CD14-positive monocyte (primary cell): ENCODE measurements around the gene TRAPPC11. TPM values are rescaled to one million over a fixed set of nuclear protein-coding genes. Genes with fewer than 3 reads are reported as not detected.

Source experiments
- DNase-seq, 3 donors: peaks; one replicate each; pipeline ENCODE4 v3.0.0-alpha.2; 2011 to 2022
- H2AFZ ChIP-seq: 2 replicates; pipeline ENCODE4 v1.6.0; 2012; ENCODE audit warnings: mild to moderate bottlenecking, low read depth, low read length, inconsistent platforms; ENCODE audit not compliant: insufficient read depth, poor library complexity, severe bottlenecking
- H3K27ac ChIP-seq, 2 donors: 1 replicate in 1 of 2; 2 replicates in 1 of 2; pipeline ENCODE4 v1.5.1; 2012 to 2013; ENCODE audit warnings: low read length in 2 of 2, control low read depth in 1 of 2, inconsistent platforms in 1 of 2, low read depth in 1 of 2, mild to moderate bottlenecking in 1 of 2
- H3K27me3 ChIP-seq, 2 donors: one replicate each; pipeline versions ENCODE4 v1.6.0 to v1.6.1; 2011 to 2013; ENCODE audit warnings: low read length in 2 of 2; ENCODE audit not compliant: control insufficient read depth in 2 of 2, insufficient read depth in 2 of 2
- H3K36me3 ChIP-seq, 2 donors: replicated peaks in 1 of 2; 1 replicate in 1 of 2; 2 replicates in 1 of 2; pipeline versions ENCODE4 v1.5.1 to v1.6.1; 2012 to 2013; ENCODE audit warnings: low read length in 2 of 2, control low read depth in 1 of 2, inconsistent platforms in 1 of 2, mild to moderate bottlenecking in 1 of 2; ENCODE audit not compliant: insufficient read depth in 2 of 2, control insufficient read depth in 1 of 2
- H3K4me1 ChIP-seq, 2 donors: 1 replicate in 1 of 2; 2 replicates in 1 of 2; pipeline versions ENCODE4 v1.5.1 to v1.6.1; 2012 to 2013; ENCODE audit warnings: low read length in 2 of 2, control low read depth in 1 of 2, inconsistent platforms in 1 of 2, mild to moderate bottlenecking in 1 of 2, moderate library complexity in 1 of 2; ENCODE audit not compliant: insufficient read depth in 2 of 2, control insufficient read depth in 1 of 2
- H3K4me2 ChIP-seq: replicated peaks from 2 replicates; pipeline ENCODE3; 2012; ENCODE audit warnings: low read length, moderate library complexity, mild to moderate bottlenecking; ENCODE audit not compliant: poor library complexity, severe bottlenecking; ENCODE audit errors: extremely low read depth
- H3K4me3 ChIP-seq, 3 experiments: fragments of 200-600 bp in 1 of 3; sonication (generic) in 1 of 3; replicated peaks in 1 of 3; 1 replicate in 2 of 3; 2 replicates in 1 of 3; pipeline ENCODE4 v1.5.1; 2011 to 2013; ENCODE audit warnings: low read length in 3 of 3, mild to moderate bottlenecking in 3 of 3, control low read depth in 2 of 3, low read depth in 2 of 3, inconsistent platforms in 1 of 3, moderate library complexity in 1 of 3
- H3K79me2 ChIP-seq: 2 replicates; pipeline ENCODE4 v1.6.0; 2012; ENCODE audit warnings: mild to moderate bottlenecking, control low read depth, inconsistent platforms, low read length, moderate library complexity; ENCODE audit not compliant: insufficient read depth
- H3K9ac ChIP-seq: 2 replicates; pipeline ENCODE4 v1.6.0; 2017; ENCODE audit warnings: low read length, mild to moderate bottlenecking; ENCODE audit not compliant: insufficient read depth, poor library complexity, severe bottlenecking
- H3K9me3 ChIP-seq, 2 donors: replicated peaks in 1 of 2; 1 replicate in 1 of 2; 2 replicates in 1 of 2; pipeline versions ENCODE4 v1.5.1 to v1.6.1; 2012 to 2013; ENCODE audit warnings: low read length in 2 of 2, control low read depth in 1 of 2; ENCODE audit not compliant: control insufficient read depth in 1 of 2, insufficient read depth in 1 of 2
- H4K20me1 ChIP-seq: 2 replicates; pipeline ENCODE4 v1.6.0; 2012; ENCODE audit warnings: mild to moderate bottlenecking, low read length, control low read depth, moderate library complexity; ENCODE audit not compliant: insufficient read depth
- H3K27ac Mint-ChIP-seq, 7 donors: one replicate each; pipeline ENCODE4 v1.8.0; 2020; ENCODE audit warnings: mild to moderate bottlenecking in 7 of 7, mixed read lengths in 7 of 7, moderate library complexity in 6 of 7, inconsistent platforms in 2 of 7
- H3K27me3 Mint-ChIP-seq, 3 donors: one replicate each; pipeline ENCODE4 v1.8.0; 2021 to 2022; ENCODE audit warnings: low read depth in 3 of 3, mild to moderate bottlenecking in 3 of 3, mixed read lengths in 3 of 3, moderate library complexity in 3 of 3, inconsistent platforms in 1 of 3
- H3K36me3 Mint-ChIP-seq, 2 donors: one replicate each; pipeline ENCODE4 v1.8.0; 2020; ENCODE audit warnings: mixed read lengths in 2 of 2, inconsistent platforms in 1 of 2, mild to moderate bottlenecking in 1 of 2
- H3K4me1 Mint-ChIP-seq: one replicate; pipeline ENCODE4 v1.8.0; 2020; ENCODE audit warnings: mild to moderate bottlenecking, mixed read lengths
- H3K4me3 Mint-ChIP-seq, 2 donors: one replicate each; pipeline ENCODE4 v1.8.0; 2020; ENCODE audit warnings: mild to moderate bottlenecking in 2 of 2, mixed read lengths in 2 of 2, moderate library complexity in 1 of 2
- H3K9me3 Mint-ChIP-seq, 7 donors: one replicate each; pipeline ENCODE4 v1.8.0; 2020 to 2022; ENCODE audit warnings: mixed read lengths in 7 of 7, mild to moderate bottlenecking in 6 of 7, moderate library complexity in 6 of 7, inconsistent platforms in 2 of 7
- CTCF ChIP-seq: fragments of 200-600 bp; IDR thresholded peaks from one replicate; pipeline ENCODE4 v1.8.0; 2022; ENCODE audit warnings: antibody characterized with exemption, mild to moderate bottlenecking
- WGBS: methylation state at CpG from one replicate; pipeline ENCODE4 v1.1.5; 2013; ENCODE audit warnings: missing lambda C conversion rate; ENCODE audit not compliant: insufficient coverage; 5-methylcytosine and 5-hydroxymethylcytosine counted together
- intact Hi-C, 2 donors: fragments of 100-400 bp; cut with micrococcal nuclease; formaldehyde crosslinking; loops; one replicate each; pipeline versions ENCODE4 v1.15.0 to v1.15.1; 2023
- polyA plus RNA-seq, 3 donors: library from polyadenylated mRNA; depleted of rRNA in 1 of 3; unstranded in 2 of 3; stranded (reverse) in 1 of 3; fragments of 300-500 nt in 2 of 3; fragments of >200 nt in 1 of 3; fragmentation: Illumina TruSeq in 2 of 3; gene quantifications; 1 replicate in 2 of 3; 2 replicates in 1 of 3; pipeline ENCODE4 v1.2.3, GENCODE V29; 2012 to 2021

TRAPPC11 gene
- polyA plus RNA-seq, 3 donors, result 18.4 to 30.7 (median 29.7) TPM

GRCh38 chr4:183657564-183657963, 1.5 kb upstream of the TRAPPC11 start:
- peaks cover 14% of the 10 kb centered on the region for H4K20me1 ChIP-seq
- Mint-ChIP-seq H3K9me3 (no peaks in the 10 kb centered on the region), H3K4me1 (peaks cover 31% of the 10 kb centered on the region), H3K27me3 (no peaks in the 10 kb centered on the region), H3K36me3 (peaks cover 23 to 31% of the 10 kb centered on the region in 2 donors), H3K4me3 (no peak overlapping the region), H3K27ac (no peak overlapping the region)
- peaks cover 54% of the 10 kb centered on the region for H3K79me2 ChIP-seq
- no peak for DNase-seq
- no peak overlapping the region for H3K9ac ChIP-seq
- no peak for TF ChIP-seq CTCF
- 33% methylated on average over 1 of the region's 3 CpGs for WGBS
- H2AFZ ChIP-seq, result peak overlapping the region; percentile 98
- H3K36me3 ChIP-seq, result peaks cover 12 to 33% of the 10 kb centered on the region in 2 donors
- no peak overlapping the region for H3K27ac ChIP-seq
- no peaks in the 10 kb centered on the region for H3K27me3 ChIP-seq
- H3K4me1 ChIP-seq, result peaks cover 22 to 33% of the 10 kb centered on the region in 2 donors
- no peaks in the 10 kb centered on the region for H3K9me3 ChIP-seq
- peak overlapping the region; percentile 97 for H3K4me2 ChIP-seq
- intact Hi-C loops, result loop anchor here (5.0 to 10.0 kb wide), 3 partner anchors 150 to 563 kb away; partner anchors contain the start of genes ING2 (in 1 of the 2) and WWC2 (in 1 of the 2)
- H3K4me3 ChIP-seq, result peak overlapping the region in 1 of 3 experiments; percentile 82

- no peaks in the 10 kb centered on the region for H3K27me3 Mint-ChIP-seq
- Histone ChIP-seq H2AFZ (peak overlapping the region; percentile 98), H3K9me3 (no peaks in the 10 kb centered on the region), H3K27ac (peak overlapping the region in 1 of 2 donors; percentile 94), H3K9ac (peak overlapping the region; percentile 96), H3K4me2 (peak overlapping the region; percentile 97), H3K79me2 (peaks cover 63% of the 10 kb centered on the region), H4K20me1 (peaks cover 22% of the 10 kb centered on the region), H3K4me3 (peak overlapping the region; percentile 82 to 98 (median 86)), H3K36me3 (peaks cover 5 to 29% of the 10 kb centered on the region in 2 donors), H3K27me3 (no peaks in the 10 kb centered on the region), H3K4me1 (peaks cover 22 to 33% of the 10 kb centered on the region in 2 donors)
- 0% methylated on average over 18 of the region's 39 CpGs for WGBS
- H3K27ac Mint-ChIP-seq, result peak overlapping the region; percentile 86 to 97 (median 93)
- peaks cover 14 to 25% of the 10 kb centered on the region in 2 donors for H3K36me3 Mint-ChIP-seq
- intact Hi-C loops, result loop anchor here (2.0 to 10.0 kb wide), 4 partner anchors 151 to 564 kb away; partner anchors contain the start of genes ING2 (in 2 of the 2) and WWC2 (in 1 of the 2)
- no peak for TF ChIP-seq CTCF
- H3K4me1 Mint-ChIP-seq, result peaks cover 31% of the 10 kb centered on the region
- DNase-seq, result peak in 1 of 3 donors; percentile 9
- H3K4me3 Mint-ChIP-seq, result peak overlapping the region; percentile 96 to 97
- no peaks in the 10 kb centered on the region for H3K9me3 Mint-ChIP-seq
These were observed 598 bp upstream of the TRAPPC11 start for GRCh38 chr4:183658362-183659028.
